AG04450 (cell line): Measurements from ENCODE around the gene VPS72. TPM values are rescaled to one million over a fixed set of nuclear protein-coding genes. Genes with fewer than 3 reads are reported as not detected.
"Not testable (repeated sequence)": the region's sequence is repeated elsewhere in the genome, so short reads cannot be mapped to it uniquely, and the experiment has no call there.

Experiments
- CTCF ChIA-PET: fragments of 300-600, 350-600 bp; formaldehyde crosslinking; extraction: SDS; loops from one replicate; lab custom pipeline; 2022; ENCODE audit warnings: antibody characterized with exemption, inconsistent platforms; lab: Charles Lee
- POLR2A ChIA-PET: fragments of 350-600 bp; formaldehyde crosslinking; extraction: SDS; loops from one replicate; lab custom pipeline; 2021; ENCODE audit warnings: antibody characterized with exemption, inconsistent platforms; lab: Yijun Ruan, JAX
- DNase-seq: peaks from one replicate; pipeline ENCODE4 v3.0.0-alpha.2; 2011; ENCODE audit warnings: low read depth, low spot score
- H3K27ac ChIP-seq: one replicate; pipeline ENCODE4 v1.5.1; 2012; ENCODE audit warnings: low read depth, low read length, control low read depth
- H3K27me3 ChIP-seq: one replicate; pipeline ENCODE4 v1.6.0; 2012; ENCODE audit warnings: low read length; ENCODE audit not compliant: control insufficient read depth, insufficient read depth
- H3K4me3 ChIP-seq: 2 replicates; pipeline ENCODE4 v1.5.1; 2011; ENCODE audit warnings: mild to moderate bottlenecking, low read depth, low read length, control low read depth
- H3K9me3 ChIP-seq: 2 replicates; pipeline ENCODE4 v1.5.1; 2012; ENCODE audit warnings: low read length; ENCODE audit not compliant: control insufficient read depth, insufficient read depth
- polyA plus RNA-seq: library from polyadenylated mRNA; depleted of rRNA; stranded (reverse); fragments of >200 nt; gene quantifications from 2 replicates; pipeline ENCODE4 v1.2.3, GENCODE V29; 2011
- TF ChIP-seq, protein P1 (sequence below): IDR thresholded peaks from 2 replicates; pipeline ENCODE4 v1.5.1; 2011; ENCODE audit warnings: low read depth, low read length, control low read depth, inconsistent platforms

The VPS72 gene
- polyA plus RNA-seq, 1 experiment, result 75.1 TPM

DNA sequence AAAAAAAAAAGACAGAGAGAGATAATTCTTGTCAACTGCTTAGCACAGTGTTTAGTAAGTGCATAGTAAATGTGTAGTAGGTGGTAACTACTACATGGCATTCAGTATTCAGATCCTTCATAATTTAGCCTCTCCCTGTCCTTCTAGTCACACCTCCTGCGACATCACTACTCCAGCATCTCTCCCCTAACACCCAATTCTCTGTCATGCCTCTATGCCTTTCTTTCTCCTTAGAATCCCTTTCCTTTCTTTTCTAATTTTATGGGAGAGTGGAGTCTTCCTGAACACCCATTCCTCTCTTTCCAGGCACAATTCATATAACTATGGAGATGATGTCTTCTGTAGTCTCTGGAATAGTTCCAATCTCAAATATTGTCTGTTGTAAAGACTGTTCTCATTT lies 3.9 kb upstream of the VPS72 start:
- ChIA-PET CTCF (interaction anchor here (4.3 kb wide), 1 partner anchor 58 kb away, joined by 32 read pairs; no protein-coding TSS in a partner anchor), POLR2A (no interaction called here)
- no peaks in the 10 kb centered on the region for H3K27me3 ChIP-seq
- no peak for DNase-seq
- H3K4me3 ChIP-seq, result no peak overlapping the region
- TF ChIP-seq, protein P1, sequence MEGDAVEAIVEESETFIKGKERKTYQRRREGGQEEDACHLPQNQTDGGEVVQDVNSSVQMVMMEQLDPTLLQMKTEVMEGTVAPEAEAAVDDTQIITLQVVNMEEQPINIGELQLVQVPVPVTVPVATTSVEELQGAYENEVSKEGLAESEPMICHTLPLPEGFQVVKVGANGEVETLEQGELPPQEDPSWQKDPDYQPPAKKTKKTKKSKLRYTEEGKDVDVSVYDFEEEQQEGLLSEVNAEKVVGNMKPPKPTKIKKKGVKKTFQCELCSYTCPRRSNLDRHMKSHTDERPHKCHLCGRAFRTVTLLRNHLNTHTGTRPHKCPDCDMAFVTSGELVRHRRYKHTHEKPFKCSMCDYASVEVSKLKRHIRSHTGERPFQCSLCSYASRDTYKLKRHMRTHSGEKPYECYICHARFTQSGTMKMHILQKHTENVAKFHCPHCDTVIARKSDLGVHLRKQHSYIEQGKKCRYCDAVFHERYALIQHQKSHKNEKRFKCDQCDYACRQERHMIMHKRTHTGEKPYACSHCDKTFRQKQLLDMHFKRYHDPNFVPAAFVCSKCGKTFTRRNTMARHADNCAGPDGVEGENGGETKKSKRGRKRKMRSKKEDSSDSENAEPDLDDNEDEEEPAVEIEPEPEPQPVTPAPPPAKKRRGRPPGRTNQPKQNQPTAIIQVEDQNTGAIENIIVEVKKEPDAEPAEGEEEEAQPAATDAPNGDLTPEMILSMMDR, result no peak
- no peaks in the 10 kb centered on the region for H3K9me3 ChIP-seq
- no peak overlapping the region for H3K27ac ChIP-seq

DNA sequence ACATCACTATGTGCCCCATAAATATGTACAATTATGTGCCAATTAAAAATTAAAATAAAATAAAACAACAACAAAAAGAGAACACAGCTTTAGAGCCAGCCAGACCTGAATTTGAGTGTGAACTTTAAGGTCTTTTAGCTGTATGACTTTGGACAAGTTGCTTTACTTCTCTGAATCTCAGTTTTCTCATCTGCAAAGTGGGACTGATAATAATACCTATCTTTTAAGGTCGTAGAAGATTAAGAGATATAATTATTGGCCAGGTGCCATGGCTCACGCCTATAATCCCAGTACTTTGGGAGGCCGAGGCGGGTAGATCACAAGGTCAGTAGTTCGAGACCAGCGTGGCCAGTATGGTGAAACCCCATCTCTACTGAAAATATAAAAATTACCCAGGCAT lies 3.3 kb upstream of the VPS72 start:
- POLR2A ChIA-PET, result no interaction called here
- Histone ChIP-seq H3K9me3 (no peaks in the 10 kb centered on the region), H3K27ac (no peak overlapping the region), H3K4me3 (no peak overlapping the region), H3K27me3 (no peaks in the 10 kb centered on the region)
- TF ChIP-seq, protein P1, result no peak
- CTCF ChIA-PET, result interaction anchor here (0.6 kb wide), 1 partner anchor 51 kb away, joined by 4 read pairs; no protein-coding TSS in a partner anchor
- no peak for DNase-seq

DNA sequence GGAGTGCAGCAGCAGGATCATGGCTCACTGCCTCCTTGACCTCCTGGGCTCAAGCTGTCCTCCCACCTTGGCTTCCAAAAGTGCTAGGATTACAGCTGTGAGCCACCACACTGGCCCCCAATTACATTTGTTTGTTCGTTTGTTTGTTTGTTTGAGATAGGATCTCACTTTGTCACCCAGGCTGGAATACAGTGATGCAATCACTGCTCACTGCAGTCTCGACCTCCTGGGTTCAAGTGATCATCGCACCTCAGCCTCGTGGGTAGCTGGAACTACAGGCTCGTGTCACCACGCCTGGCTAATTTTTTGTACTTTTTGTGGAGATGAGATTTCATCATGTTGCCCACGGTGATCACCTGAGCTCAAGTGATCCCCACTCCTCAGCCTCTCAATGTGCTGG lies 2.0 kb upstream of the VPS72 start:
- TF ChIP-seq, protein P1, result no peak
- POLR2A ChIA-PET, result interaction anchor here (0.7 kb wide), 1 partner anchor 127 kb away, joined by 3 read pairs; no protein-coding TSS in a partner anchor
- H3K27me3 ChIP-seq, result no peaks in the 10 kb centered on the region
- H3K9me3 ChIP-seq, result no peaks in the 10 kb centered on the region
- no peak overlapping the region for H3K4me3 ChIP-seq
- no peak for DNase-seq
- no peak overlapping the region for H3K27ac ChIP-seq
- CTCF ChIA-PET, result interaction anchor here (0.7 kb wide), 1 partner anchor 161 kb away, joined by 3 read pairs; no protein-coding TSS in a partner anchor

DNA sequence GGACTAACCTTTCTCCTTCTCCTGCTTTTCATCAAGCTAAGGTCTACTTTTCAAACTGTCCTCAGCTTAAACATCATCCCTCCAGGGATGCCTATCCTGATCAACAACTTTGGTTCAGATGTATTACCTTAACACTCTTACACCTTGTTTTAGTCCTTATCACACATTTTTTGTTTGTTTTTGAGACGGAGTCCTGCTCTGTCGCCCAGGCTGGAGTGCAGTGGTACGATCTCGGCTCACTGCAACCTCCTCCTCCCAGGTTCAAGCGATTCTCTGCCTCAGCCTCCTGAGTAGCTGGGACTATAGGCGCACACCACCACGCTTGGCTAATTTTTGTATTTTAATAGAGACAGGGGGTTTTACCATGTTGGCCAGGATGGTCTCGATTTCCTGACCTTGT lies 1.3 kb downstream of the VPS72 start:
- peak overlapping the region; percentile 84 for H3K4me3 ChIP-seq
- not testable (repeated sequence) for H3K9me3 ChIP-seq, H3K27ac ChIP-seq, H3K27me3 ChIP-seq, DNase-seq
- ChIA-PET CTCF (interaction anchor here (1.6 to 3.4 kb wide), 3 partner anchors 12 to 93 kb away, joined by 5 to 13 read pairs (median 6); partner anchors contain the start of gene TMOD4), POLR2A (interaction anchor here (1.2 kb wide), 1 partner anchor 117 kb away, joined by 4 read pairs; no protein-coding TSS in a partner anchor)

DNA sequence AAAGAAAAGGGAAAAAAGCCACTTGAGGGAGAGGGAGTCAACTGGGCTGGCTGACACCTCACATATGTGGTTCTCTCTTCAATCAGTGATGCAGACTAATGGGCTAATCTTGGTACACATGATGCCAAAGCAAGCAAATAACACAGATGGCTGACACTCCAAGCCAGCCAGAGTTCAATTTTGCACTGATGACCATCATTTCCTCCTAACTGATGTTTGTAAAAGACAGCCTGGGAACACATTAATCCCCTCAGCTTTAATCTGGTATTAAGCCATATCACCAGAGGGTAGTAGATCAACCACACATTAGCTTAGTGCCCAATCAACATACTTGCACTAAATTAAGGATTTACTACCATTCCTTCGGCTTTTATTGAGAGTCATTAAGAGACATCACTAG lies 2.8 kb downstream of the VPS72 start:
- POLR2A ChIA-PET, result no interaction called here

More for the DNA sequence above, 2.8 kb downstream of the VPS72 start:
- Histone ChIP-seq H3K9me3 (no peaks in the 10 kb centered on the region), H3K27ac (no peak overlapping the region), H3K4me3 (no peak overlapping the region), H3K27me3 (no peaks in the 10 kb centered on the region)
- no peak for DNase-seq
- TF ChIP-seq, protein P1, result no peak
- CTCF ChIA-PET, result interaction anchor here (1.6 to 3.4 kb wide), 2 partner anchors 11 to 87 kb away, joined by 5 to 13 read pairs; partner anchors contain the start of gene TMOD4
